ENCODE data around the gene HDC.

HDC gene

GRCh38 chr15:50289749-50290148, 24.2 kb upstream of the HDC start:
- H3K4me3 ChIP-seq (ENCODE audit: low read depth, low read length) = no peak overlapping the region
- TF ChIP-seq, protein P1, sequence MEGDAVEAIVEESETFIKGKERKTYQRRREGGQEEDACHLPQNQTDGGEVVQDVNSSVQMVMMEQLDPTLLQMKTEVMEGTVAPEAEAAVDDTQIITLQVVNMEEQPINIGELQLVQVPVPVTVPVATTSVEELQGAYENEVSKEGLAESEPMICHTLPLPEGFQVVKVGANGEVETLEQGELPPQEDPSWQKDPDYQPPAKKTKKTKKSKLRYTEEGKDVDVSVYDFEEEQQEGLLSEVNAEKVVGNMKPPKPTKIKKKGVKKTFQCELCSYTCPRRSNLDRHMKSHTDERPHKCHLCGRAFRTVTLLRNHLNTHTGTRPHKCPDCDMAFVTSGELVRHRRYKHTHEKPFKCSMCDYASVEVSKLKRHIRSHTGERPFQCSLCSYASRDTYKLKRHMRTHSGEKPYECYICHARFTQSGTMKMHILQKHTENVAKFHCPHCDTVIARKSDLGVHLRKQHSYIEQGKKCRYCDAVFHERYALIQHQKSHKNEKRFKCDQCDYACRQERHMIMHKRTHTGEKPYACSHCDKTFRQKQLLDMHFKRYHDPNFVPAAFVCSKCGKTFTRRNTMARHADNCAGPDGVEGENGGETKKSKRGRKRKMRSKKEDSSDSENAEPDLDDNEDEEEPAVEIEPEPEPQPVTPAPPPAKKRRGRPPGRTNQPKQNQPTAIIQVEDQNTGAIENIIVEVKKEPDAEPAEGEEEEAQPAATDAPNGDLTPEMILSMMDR (IDR thresholded peaks at IDR 0.05; ENCODE audit: borderline replicate concordance, insufficient read depth, low read depth, low read length) = no peak

DNA sequence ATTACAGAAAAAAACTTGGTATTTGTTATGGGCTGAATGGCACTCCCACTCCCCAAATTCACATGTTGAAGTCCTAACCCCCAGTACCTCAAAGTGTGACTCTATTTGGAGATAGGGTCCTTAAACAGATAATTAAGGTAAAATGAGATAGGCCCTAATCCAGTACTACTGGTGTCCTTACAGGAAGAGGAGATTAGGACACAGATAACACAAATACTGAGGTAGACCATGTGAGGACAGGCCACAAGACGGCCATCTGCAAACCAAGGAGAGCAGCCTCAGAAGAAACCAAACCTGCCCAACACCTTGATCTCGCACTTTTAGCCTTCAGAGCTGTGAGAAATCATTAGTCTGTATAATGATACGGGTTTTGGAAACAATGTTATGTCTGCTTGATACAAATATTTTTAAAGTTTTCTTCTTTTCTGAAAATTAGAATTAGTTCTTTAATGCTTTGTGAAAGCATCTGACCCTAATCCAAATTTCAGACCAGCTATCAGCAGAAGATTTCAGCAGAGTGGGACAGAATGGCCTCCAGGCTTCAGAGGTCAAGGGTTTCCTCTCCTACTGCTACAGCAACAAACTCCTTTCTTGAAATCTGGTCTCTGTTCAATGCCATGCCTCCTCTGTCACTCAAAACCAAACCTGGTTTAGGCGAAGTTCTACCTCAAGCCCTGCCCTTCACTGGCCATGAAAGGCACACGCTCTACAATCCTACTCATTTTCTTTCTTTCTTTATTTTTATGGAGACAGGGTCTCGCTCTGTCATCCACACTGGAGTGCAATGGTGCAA, 22.0 kb upstream of the HDC start:
- H3K4me3 ChIP-seq (ENCODE audit: low read depth, low read length) = no peak overlapping the region
- TF ChIP-seq, protein P1 (IDR thresholded peaks at IDR 0.05; ENCODE audit: borderline replicate concordance, insufficient read depth, low read depth, low read length) = no peak

- TF ChIP-seq, protein P1 (IDR thresholded peaks at IDR 0.05; ENCODE audit: borderline replicate concordance, insufficient read depth, low read depth, low read length) = no peak
- no peak overlapping the region for H3K4me3 ChIP-seq (ENCODE audit: low read depth, low read length)
Measured at GRCh38 chr15:50281427-50281826, 15.9 kb upstream of the HDC start.

DNA sequence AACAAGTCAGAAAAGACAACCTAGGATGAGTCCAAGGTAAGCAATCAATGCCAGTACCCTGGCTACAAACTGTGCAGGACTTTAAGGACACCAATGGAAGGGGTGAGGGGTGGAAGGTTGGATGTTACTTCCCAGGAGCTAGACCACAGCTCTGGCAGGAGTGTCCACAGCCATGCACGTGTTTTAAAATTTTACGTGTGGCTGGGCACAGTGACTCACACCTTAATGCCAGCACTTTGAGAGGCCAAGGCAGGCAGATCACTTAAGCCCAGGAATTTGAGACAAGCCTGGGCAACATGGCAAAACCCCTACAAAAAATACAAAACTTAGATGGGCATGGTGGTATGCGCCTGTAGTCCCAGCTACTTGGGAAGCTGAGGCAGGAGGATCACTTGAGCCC, 14.7 kb upstream of the HDC start:
- no peak overlapping the region for H3K4me3 ChIP-seq (ENCODE audit: low read depth, low read length)
- TF ChIP-seq, protein P1 (IDR thresholded peaks at IDR 0.05; ENCODE audit: borderline replicate concordance, insufficient read depth, low read depth, low read length) = no peak

GRCh38 chr15:50278496-50278895, 13.0 kb upstream of the HDC start:
- no peak overlapping the region for H3K4me3 ChIP-seq (ENCODE audit: low read depth, low read length)
- TF ChIP-seq, protein P1 (IDR thresholded peaks at IDR 0.05; ENCODE audit: borderline replicate concordance, insufficient read depth, low read depth, low read length) = no peak

DNA sequence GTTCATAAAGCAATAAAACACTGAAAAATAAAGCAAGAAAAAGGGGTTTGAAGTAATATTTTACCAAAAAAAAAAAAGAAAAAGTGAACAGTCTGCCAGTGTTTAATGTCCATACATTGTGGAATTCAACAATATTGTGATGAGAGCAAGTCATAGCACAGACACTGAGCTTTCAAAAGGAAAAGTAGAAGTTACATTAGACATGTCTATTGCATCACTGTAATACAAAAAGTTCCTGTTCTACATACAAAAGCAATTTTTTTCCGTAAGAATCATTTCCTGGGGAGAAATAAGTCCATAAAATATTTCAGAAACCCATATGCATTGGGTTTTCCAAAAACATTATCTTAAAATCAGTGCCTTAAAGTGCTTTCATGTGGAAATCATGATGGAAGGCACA, 11.8 kb upstream of the HDC start:
- no peak overlapping the region for H3K4me3 ChIP-seq (ENCODE audit: low read depth, low read length)
- TF ChIP-seq, protein P1 (IDR thresholded peaks at IDR 0.05; ENCODE audit: borderline replicate concordance, insufficient read depth, low read depth, low read length) = no peak

GRCh38 chr15:50275908-50276307, 10.4 kb upstream of the HDC start:
- no peak overlapping the region for H3K4me3 ChIP-seq (ENCODE audit: low read depth, low read length)
- TF ChIP-seq, protein P1 (IDR thresholded peaks at IDR 0.05; ENCODE audit: borderline replicate concordance, insufficient read depth, low read depth, low read length) = no peak

Measured in GM12875 (cell line).